ENCODE results near the gene ABCC4.
"Not testable (repeated sequence)": the region's sequence is repeated elsewhere in the genome, so short reads cannot be mapped to it uniquely, and the experiment has no call there.

DNA sequence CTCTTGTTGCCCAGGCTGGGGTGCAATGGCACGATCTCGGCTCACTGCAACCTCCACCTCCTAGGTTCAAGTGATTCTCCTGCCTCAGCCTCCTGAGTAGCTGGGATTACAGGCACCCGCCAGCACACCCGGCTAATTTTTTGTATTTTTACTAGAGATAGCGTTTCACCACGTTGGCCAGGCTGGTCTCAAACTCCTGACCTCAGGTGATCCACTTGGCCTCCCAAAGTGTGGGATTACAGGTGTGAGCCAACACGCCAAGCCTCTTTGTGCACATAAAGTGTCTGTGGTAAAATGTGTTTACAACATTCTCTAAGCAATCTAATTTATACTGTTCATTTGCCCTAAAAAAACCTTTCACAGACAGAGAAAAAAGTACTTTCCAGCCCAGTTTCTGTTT lies 29.2 kb downstream of the ABCC4 start:
- TF ChIP-seq, protein P1, sequence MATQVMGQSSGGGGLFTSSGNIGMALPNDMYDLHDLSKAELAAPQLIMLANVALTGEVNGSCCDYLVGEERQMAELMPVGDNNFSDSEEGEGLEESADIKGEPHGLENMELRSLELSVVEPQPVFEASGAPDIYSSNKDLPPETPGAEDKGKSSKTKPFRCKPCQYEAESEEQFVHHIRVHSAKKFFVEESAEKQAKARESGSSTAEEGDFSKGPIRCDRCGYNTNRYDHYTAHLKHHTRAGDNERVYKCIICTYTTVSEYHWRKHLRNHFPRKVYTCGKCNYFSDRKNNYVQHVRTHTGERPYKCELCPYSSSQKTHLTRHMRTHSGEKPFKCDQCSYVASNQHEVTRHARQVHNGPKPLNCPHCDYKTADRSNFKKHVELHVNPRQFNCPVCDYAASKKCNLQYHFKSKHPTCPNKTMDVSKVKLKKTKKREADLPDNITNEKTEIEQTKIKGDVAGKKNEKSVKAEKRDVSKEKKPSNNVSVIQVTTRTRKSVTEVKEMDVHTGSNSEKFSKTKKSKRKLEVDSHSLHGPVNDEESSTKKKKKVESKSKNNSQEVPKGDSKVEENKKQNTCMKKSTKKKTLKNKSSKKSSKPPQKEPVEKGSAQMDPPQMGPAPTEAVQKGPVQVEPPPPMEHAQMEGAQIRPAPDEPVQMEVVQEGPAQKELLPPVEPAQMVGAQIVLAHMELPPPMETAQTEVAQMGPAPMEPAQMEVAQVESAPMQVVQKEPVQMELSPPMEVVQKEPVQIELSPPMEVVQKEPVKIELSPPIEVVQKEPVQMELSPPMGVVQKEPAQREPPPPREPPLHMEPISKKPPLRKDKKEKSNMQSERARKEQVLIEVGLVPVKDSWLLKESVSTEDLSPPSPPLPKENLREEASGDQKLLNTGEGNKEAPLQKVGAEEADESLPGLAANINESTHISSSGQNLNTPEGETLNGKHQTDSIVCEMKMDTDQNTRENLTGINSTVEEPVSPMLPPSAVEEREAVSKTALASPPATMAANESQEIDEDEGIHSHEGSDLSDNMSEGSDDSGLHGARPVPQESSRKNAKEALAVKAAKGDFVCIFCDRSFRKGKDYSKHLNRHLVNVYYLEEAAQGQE (IDR thresholded peaks at IDR 0.05; ENCODE audit: unreplicated experiment), result not testable (repeated sequence)
- not testable (repeated sequence) for TF ChIP-seq POLR2AphosphoS5 (IDR thresholded peaks at IDR 0.05; ENCODE audit: low read depth); EZH2 (IDR thresholded peaks at IDR 0.05; ENCODE audit: low read depth, unreplicated experiment); CTCF (conservative IDR thresholded peaks at IDR 0.05; ENCODE audit: low read depth in 2 of 2); EZH2phosphoT487 (IDR thresholded peaks at IDR 0.05; ENCODE audit: unreplicated experiment); CREB1 (CRISPR knock-in tag; IDR thresholded peaks at IDR 0.05; ENCODE audit: low read depth); JUNB (IDR thresholded peaks at IDR 0.05; ENCODE audit: unreplicated experiment)
